ENCODE measurements around the gene ZFP36L2.
"Not testable (repeated sequence)": the region's sequence is repeated elsewhere in the genome, so short reads cannot be mapped to it uniquely, and the experiment has no call there.

The ZFP36L2 gene

GRCh38 chr2:43206602-43207001 lies 19.8 kb downstream of the ZFP36L2 start:
- DNase-seq, result no peak

- DNase-seq, result no peak
Measured at GRCh38 chr2:43203373-43203772, 23.0 kb downstream of the ZFP36L2 start.

GRCh38 chr2:43202289-43202688 lies 24.1 kb downstream of the ZFP36L2 start:
- no peak for DNase-seq

- DNase-seq, result no peak
Measured at GRCh38 chr2:43201497-43201896, 24.9 kb downstream of the ZFP36L2 start.

DNA sequence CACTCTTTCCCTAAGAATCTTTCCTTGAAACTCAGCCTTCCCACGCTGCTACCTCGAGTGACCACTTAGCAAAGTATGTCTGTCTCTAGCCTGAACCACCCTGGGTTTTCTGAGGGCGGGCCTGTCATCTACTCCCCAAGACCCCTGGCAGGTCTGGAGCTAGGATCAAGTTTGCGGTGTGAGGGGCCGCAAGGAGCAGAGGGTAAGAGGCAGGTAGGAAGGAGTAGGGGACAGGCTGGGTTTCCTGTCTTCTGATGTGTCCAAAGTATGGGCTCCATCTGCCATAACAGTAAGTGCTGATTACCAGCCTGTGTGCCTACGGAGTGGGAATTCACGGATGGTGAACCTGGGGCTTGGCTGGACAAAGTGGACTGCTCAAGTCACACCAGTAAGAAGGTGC lies 25.4 kb downstream of the ZFP36L2 start:
- no peak for DNase-seq

DNA sequence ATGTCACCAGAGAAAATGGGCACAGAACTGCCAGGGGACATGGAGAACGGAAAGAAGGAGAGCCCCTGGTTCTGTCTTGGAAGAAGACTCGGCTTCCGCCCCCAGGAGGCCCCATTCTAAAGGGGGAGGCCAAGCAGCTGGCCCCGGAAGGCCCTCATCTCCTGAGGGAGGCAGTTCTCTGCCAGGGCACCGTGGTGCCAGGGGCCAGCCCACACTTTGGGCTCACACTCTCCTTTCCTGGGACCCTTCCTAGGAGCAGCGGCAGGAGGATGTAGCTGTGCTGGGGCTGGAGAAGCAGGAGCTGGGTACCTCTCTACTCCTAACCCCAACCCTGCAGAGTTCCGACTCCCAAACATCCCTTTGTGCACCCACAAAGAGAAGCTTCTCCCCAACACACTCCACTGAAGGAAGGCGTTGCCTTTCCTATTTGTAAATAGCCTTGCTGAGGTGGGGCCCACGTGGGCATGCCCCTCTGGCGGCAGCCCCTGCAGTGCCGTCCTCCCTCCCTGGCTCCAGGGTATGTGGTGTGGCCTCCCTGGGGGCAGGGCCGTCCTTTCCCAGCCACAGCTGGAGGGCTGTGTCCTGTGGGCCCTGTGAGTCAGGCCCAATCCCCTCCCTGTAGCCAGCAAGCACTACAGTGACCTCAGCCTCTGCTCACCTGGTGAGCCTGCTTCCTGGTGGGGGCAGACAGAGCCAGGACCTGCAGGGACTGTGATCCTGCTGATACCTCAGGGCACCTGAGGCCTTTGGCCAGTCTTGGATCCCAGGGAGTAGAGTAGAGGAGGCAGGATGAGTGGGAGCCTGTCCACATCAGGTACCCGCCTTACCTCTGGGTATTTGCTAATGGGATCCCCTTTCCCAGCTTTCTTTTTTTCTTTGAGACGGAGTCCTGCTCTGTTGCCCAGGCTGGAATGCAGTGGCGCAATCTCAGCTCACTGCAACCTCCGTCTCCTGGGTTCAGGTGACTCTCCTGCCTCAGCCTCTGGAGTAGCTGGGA lies 26.6 kb downstream of the ZFP36L2 start:
- no peak for DNase-seq

DNA sequence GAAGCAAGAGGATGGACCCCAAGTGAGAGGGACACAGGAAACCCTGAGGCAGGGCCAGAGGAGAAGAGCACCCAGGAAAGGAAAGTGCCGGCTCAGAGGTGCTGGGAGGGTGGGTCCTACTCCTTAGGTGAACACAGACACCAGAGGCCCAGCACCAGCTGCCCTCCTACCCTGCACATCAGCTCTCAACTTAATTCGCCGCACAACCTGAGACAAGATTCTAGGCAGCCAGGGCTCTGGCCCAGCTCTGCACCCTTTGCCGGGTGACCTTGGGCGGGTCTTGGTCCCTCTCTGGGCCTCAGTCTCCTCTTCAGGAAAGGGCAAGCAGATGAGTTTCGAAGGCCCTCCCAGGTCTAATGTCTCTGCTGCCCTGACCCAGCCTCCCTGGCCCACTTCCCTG lies 28.1 kb downstream of the ZFP36L2 start:
- DNase-seq, result no peak

- DNase-seq, result no peak
Measured at GRCh38 chr2:43197588-43197896, 28.9 kb downstream of the ZFP36L2 start.

GRCh38 chr2:43196768-43197587 lies 29.4 kb downstream of the ZFP36L2 start:
- no peak for DNase-seq

- DNase-seq, result no peak
Measured at GRCh38 chr2:43194121-43194869, 32.1 kb downstream of the ZFP36L2 start.

- no peak for DNase-seq
Measured at GRCh38 chr2:43193652-43194120, 32.7 kb downstream of the ZFP36L2 start.

GRCh38 chr2:43192744-43193651 lies 33.4 kb downstream of the ZFP36L2 start:
- no peak for DNase-seq

- no peak for DNase-seq
Measured at GRCh38 chr2:43191947-43192516, 34.4 kb downstream of the ZFP36L2 start.

DNA sequence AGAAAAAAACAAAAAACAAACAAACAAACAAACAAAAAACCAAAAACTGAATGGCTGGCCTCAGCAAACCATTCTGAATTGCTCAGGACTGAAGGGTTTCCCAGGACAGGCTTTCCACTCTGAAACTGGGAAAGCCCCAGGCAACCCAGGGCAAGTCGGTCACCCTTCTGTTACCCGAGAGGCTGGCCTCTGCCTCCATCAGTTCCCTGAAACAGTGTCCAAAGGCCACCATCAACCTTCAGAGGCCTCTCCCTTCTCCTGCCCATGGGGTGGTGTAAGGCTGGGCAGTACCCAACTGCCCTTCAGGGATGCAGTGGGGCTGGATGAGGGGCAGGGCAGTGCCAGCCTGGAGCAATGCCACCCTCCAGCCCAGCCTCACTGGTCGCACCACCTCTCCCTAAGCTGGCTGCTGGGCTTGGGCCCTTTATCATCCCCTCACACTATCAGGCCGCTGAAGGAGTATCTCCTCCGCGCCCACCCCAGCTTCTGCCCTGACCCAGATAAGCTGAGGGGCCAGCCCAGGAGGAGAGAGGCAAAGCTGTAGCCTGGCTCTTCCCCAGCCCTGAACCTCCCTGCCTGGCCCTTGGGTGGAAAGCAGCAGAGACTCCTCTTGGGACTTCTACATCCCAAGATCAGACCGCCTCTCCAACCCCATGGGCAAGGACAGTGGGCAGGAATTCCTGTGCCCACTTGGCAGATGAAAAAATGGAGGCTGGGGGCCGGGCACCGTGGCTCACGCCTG lies 35.9 kb downstream of the ZFP36L2 start:
- DNase-seq, result no peak

GRCh38 chr2:43189861-43190260 lies 36.5 kb downstream of the ZFP36L2 start:
- not testable (repeated sequence) for DNase-seq

- no peak for DNase-seq
Measured at GRCh38 chr2:43188561-43189386, 37.6 kb downstream of the ZFP36L2 start.

DNA sequence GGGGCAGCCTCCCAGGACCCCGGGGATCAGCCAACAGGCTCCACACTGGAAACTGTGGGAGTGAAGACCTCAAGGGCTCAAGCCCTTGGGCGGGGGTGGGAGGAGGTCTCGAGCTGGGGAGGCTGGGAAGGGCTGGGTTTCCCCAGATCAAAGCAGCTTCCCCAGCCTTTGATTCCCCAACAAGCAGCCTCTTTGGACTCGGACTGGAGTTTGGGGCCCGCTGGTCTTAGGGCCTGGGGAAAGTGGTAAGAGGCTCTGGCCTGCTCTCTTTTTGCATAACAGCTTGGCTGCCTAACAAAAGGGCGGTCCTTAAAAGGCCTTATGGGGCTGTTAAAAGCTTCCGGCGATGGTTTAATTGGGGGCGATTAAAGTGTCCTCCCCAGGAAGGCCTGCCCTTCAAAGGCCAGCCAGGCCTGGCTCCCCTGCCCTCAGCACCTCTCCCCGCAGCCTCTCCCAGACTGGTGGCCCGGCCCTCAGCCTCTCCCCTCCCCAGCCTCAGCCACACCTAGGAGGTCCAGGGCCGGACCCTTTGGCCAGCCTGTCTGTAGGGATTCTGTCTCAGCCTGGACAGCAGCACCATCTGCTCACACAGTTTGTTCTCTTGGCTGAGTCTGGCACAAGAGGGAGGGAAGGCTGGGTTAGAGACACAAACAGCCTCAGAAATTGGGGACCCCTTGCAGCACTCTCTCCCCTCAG lies 39.6 kb downstream of the ZFP36L2 start:
- DNase-seq, result no peak

GRCh38 chr2:43186321-43186678 lies 40.1 kb downstream of the ZFP36L2 start:
- DNase-seq, result no peak

DNA sequence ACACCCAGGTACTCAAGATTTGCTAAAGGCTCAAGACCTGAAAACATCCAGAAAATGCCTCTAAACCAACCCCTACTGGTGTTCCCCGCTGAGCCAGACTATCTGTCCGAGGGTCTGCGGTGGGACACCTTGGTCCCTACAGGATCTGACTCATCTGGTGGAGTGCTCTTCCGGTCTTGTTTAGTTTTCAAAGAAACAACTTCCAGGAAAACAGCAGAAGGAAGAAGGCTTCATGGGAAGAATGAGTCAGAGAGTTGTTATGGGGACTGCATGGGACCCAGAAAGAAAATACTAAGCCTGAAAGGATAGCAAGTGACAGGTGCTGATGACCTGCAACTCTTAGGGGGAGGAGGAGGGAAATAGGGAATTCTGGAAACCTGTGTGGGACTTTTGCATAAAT lies 41.3 kb downstream of the ZFP36L2 start:
- no peak for DNase-seq
